HEK293 (cell line): ENCODE results near the gene KLF11.

ENCODE experiments used
- CTCF ChIA-PET: fragments of 350-600 bp; formaldehyde crosslinking; extraction: SDS; loops from one replicate; lab custom pipeline; 2021; ENCODE audit warnings: antibody characterized with exemption; lab: Yijun Ruan, JAX
- POLR2A ChIA-PET: fragments of 300-600 bp; formaldehyde crosslinking; extraction: SDS; loops from one replicate; lab custom pipeline; 2020; ENCODE audit warnings: antibody characterized with exemption, inconsistent platforms; lab: Yijun Ruan, JAX
- H3K27ac ChIP-seq: fragments of 200-500 bp; sonication (Bioruptor generic); 2 replicates; pipeline ENCODE4 v1.5.1; 2014; ENCODE audit warnings: low read depth, low read length, control low read depth, inconsistent platforms; ENCODE audit errors: extremely low read depth
- H3K36me3 ChIP-seq, 2 experiments: fragments of 200-500 bp in 1 of 2; sonication (Bioruptor generic) in 1 of 2; 1 replicate in 1 of 2; 2 replicates in 1 of 2; pipeline ENCODE4 v1.5.1; 2014 to 2017; ENCODE audit warnings: inconsistent platforms in 2 of 2, low read length in 2 of 2; ENCODE audit not compliant: control insufficient read depth in 2 of 2, insufficient read depth in 1 of 2
- H3K4me1 ChIP-seq: fragments of 200-500 bp; sonication (Bioruptor generic); 2 replicates; pipeline ENCODE4 v1.5.1; 2014; ENCODE audit warnings: mild to moderate bottlenecking, low read length, inconsistent platforms; ENCODE audit not compliant: control insufficient read depth, insufficient read depth
- H3K4me3 ChIP-seq: 2 replicates; pipeline ENCODE4 v1.5.1; 2011; ENCODE audit warnings: low read depth, mild to moderate bottlenecking, control low read depth, low read length, moderate library complexity
- H3K9me3 ChIP-seq: fragments of 200-500 bp; sonication (Bioruptor generic); 2 replicates; pipeline ENCODE4 v1.5.1; 2014; ENCODE audit warnings: low read depth, low read length, inconsistent platforms; ENCODE audit not compliant: control insufficient read depth, insufficient read depth
- HIC1 ChIP-seq: fragments of 450-650 bp; formaldehyde crosslinking; IDR thresholded peaks from 2 replicates; pipeline ENCODE4 v1.5.1; 2016; ENCODE audit warnings: missing biosample characterization, missing genetic modification characterization
- HOXC10 ChIP-seq: sonication (generic); formaldehyde crosslinking; IDR thresholded peaks from 2 replicates; pipeline ENCODE4 v1.8.1; 2023; ENCODE audit warnings: mild to moderate bottlenecking, missing genetic modification reagents
- KLF1 ChIP-seq: fragments of 450-650 bp; formaldehyde crosslinking; IDR thresholded peaks from 2 replicates; pipeline ENCODE4 v1.5.1; 2016; ENCODE audit warnings: missing biosample characterization, missing genetic modification characterization
- KLF9 ChIP-seq: fragments of 450-650 bp; formaldehyde crosslinking; IDR thresholded peaks from 2 replicates; pipeline ENCODE4 v1.5.1; 2016; ENCODE audit warnings: missing biosample characterization, missing genetic modification characterization, low read depth
- MEIS1 ChIP-seq: sonication (generic); formaldehyde crosslinking; IDR thresholded peaks from 2 replicates; pipeline ENCODE4 v1.8.1; 2022; ENCODE audit warnings: missing genetic modification reagents, mild to moderate bottlenecking, borderline replicate concordance
- MYNN ChIP-seq: fragments of 450-650 bp; formaldehyde crosslinking; IDR thresholded peaks from 2 replicates; pipeline ENCODE4 v1.5.1; 2016; ENCODE audit warnings: missing biosample characterization, missing genetic modification characterization, borderline replicate concordance
- PBX3 ChIP-seq: sonication (generic); formaldehyde crosslinking; IDR thresholded peaks from 2 replicates; pipeline ENCODE4 v1.8.1; 2022; ENCODE audit warnings: mild to moderate bottlenecking, moderate library complexity, missing genetic modification reagents
- PRDM6 ChIP-seq: fragments of 450-650 bp; formaldehyde crosslinking; IDR thresholded peaks from 2 replicates; pipeline ENCODE4 v1.5.1; 2017; ENCODE audit warnings: missing biosample characterization, missing genetic modification characterization
- SP2 ChIP-seq: fragments of 450-650 bp; formaldehyde crosslinking; IDR thresholded peaks from 2 replicates; pipeline ENCODE4 v1.5.1; 2016; ENCODE audit warnings: missing biosample characterization, missing genetic modification characterization
- SP7 ChIP-seq: fragments of 450-650 bp; formaldehyde crosslinking; IDR thresholded peaks from 2 replicates; pipeline ENCODE4 v1.5.1; 2016; ENCODE audit warnings: missing biosample characterization, missing genetic modification characterization
- TCF7L2 ChIP-seq: IDR thresholded peaks from 2 replicates; pipeline ENCODE4 v1.6.1; 2011; ENCODE audit warnings: low read depth, mild to moderate bottlenecking, inconsistent platforms, low read length, moderate library complexity, borderline replicate concordance
- TRIM28 ChIP-seq: IDR thresholded peaks from 2 replicates; pipeline ENCODE4 v1.6.1; 2011; ENCODE audit warnings: low read length, control low read depth, borderline replicate concordance
- WT1 ChIP-seq: fragments of 450-650 bp; formaldehyde crosslinking; IDR thresholded peaks from 2 replicates; pipeline ENCODE4 v1.5.1; 2016; ENCODE audit warnings: missing biosample characterization, missing genetic modification characterization
- ZNF121 ChIP-seq: fragments of 450-650 bp; formaldehyde crosslinking; IDR thresholded peaks from 2 replicates; pipeline ENCODE4 v1.5.1; 2016; ENCODE audit warnings: missing biosample characterization, missing genetic modification characterization
- ZNF140 ChIP-seq: fragments of 450-650 bp; formaldehyde crosslinking; IDR thresholded peaks from 2 replicates; pipeline ENCODE4 v1.5.1; 2016; ENCODE audit warnings: missing biosample characterization, missing genetic modification characterization
- ZNF202 ChIP-seq: fragments of 450-650 bp; formaldehyde crosslinking; IDR thresholded peaks from 2 replicates; pipeline ENCODE4 v1.5.1; 2016; ENCODE audit warnings: missing biosample characterization, missing genetic modification characterization, borderline replicate concordance
- ZNF223 ChIP-seq: fragments of 450-650 bp; formaldehyde crosslinking; IDR thresholded peaks from 2 replicates; pipeline ENCODE4 v1.5.1; 2016; ENCODE audit warnings: missing biosample characterization, missing genetic modification characterization
- ZNF248 ChIP-seq: fragments of 450-650 bp; formaldehyde crosslinking; IDR thresholded peaks from 2 replicates; pipeline ENCODE4 v1.5.1; 2017; ENCODE audit warnings: missing biosample characterization, missing genetic modification characterization
- ZNF335 ChIP-seq: fragments of 450-650 bp; formaldehyde crosslinking; conservative IDR thresholded peaks from 2 replicates; pipeline ENCODE4 v1.5.1; 2016; ENCODE audit warnings: missing biosample characterization, missing genetic modification characterization
- ZNF596 ChIP-seq: fragments of 450-650 bp; IDR thresholded peaks from 2 replicates; pipeline ENCODE4 v1.5.0; 2018; ENCODE audit warnings: missing biosample characterization, mild to moderate bottlenecking, missing genetic modification characterization, moderate library complexity
- ZNF629 ChIP-seq: fragments of 450-650 bp; formaldehyde crosslinking; IDR thresholded peaks from 2 replicates; pipeline ENCODE4 v1.5.1; 2017; ENCODE audit warnings: missing biosample characterization, missing genetic modification characterization
- ZNF664 ChIP-seq: fragments of 450-650 bp; formaldehyde crosslinking; IDR thresholded peaks from 2 replicates; pipeline ENCODE4 v1.5.1; 2016; ENCODE audit warnings: missing biosample characterization, missing genetic modification characterization
- ZSCAN23 ChIP-seq: fragments of 450-650 bp; formaldehyde crosslinking; IDR thresholded peaks from 2 replicates; pipeline ENCODE4 v1.5.1; 2016; ENCODE audit warnings: missing biosample characterization, missing genetic modification characterization
- TF ChIP-seq, protein P1 (sequence below): fragments of 450-650 bp; formaldehyde crosslinking; optimal IDR thresholded peaks from 2 replicates; pipeline ENCODE3; 2016; ENCODE audit warnings: missing biosample characterization, mild to moderate bottlenecking, missing genetic modification characterization

Gene KLF11

GRCh38 chr2:10042301-10043161 lies 819 bp upstream of the KLF11 start:
- CTCF ChIA-PET, result interaction anchor here (0.7 to 1.4 kb wide), 2 partner anchors 59 to 382 kb away, joined by 3 to 4 read pairs; no protein-coding TSS in a partner anchor
- POLR2A ChIA-PET, result interaction anchor here (3.0 kb wide), 1 partner anchor 15 kb away, joined by 17 read pairs; no protein-coding TSS in a partner anchor
- TF ChIP-seq SP7 (no peak), ZNF335 (tag by site-specific recombination) (0 out of 2 replicates have a peak, but pooled peaks have one; percentile 10), MYNN (tag by site-specific recombination) (no peak), ZNF664 (tag by site-specific recombination) (no peak), HIC1 (tag by site-specific recombination) (no peak), TRIM28 (no peak), SP2 (tag by site-specific recombination) (no peak)

DNA sequence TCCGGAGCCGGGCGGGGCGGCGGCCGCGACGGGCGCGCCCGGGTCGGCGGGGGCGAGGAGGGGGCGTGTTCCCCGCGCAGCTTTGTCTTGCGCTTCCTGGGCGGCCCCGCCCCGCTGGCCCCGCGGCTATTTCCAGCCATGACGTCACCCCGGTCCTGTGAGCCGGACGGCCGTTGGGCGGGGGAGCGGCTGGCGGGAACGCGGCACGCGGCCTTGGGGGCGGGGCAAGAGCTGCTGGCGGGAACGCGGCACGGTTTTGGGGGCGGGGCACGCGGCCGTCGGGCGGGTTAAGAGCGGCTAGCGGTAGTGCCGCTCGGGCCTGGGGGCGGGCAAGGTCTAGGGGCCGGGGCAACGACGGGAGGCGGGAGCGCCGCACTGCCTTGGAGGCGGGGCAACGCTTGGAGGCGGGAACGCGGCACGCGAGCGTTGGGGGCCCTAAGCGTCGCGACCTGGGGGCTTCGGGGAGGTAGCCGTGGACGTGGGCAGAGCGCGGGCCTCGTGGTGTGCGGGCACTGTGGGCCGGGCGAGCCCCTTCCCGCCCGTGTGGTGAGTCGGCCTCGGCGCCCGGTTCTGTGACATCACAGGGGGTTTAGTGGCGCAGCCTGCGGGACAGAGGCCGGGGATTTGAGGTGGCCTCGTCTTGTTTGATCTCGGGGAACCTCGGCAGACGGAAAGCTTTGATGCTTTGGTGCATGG lies 704 bp downstream of the KLF11 start:
- ChIA-PET CTCF (interaction anchor here (0.6 to 6.3 kb wide), 5 partner anchors 28 to 254 kb away, joined by 3 to 60 read pairs (median 4); no protein-coding TSS in a partner anchor), POLR2A (interaction anchor here (0.6 to 3.0 kb wide), 4 partner anchors 11 to 509 kb away, joined by 4 to 17 read pairs (median 6); partner anchors contain the start of gene TAF1B)
- Histone ChIP-seq H3K36me3 (peaks cover 0 to 26% of the 10 kb centered on the region in 2 experiments; a peak in 1 of 3 replicates), H3K4me3 (peak overlapping the region; percentile 62), H3K4me1 (peaks cover 2% of the 10 kb centered on the region), H3K9me3 (no peaks in the 10 kb centered on the region), H3K27ac (peak overlapping the region; percentile 96)
- TF ChIP-seq MEIS1 (CRISPR knock-in tag) (no peak), PRDM6 (tag by site-specific recombination) (no peak), HOXC10 (CRISPR knock-in tag) (peak; percentile 95), ZNF248 (no peak), WT1 (tag by site-specific recombination) (no peak), KLF9 (tag by site-specific recombination) (peak; percentile 85), ZNF202 (peak; percentile 51; the same call in 1 of the 2 replicates), ZSCAN23 (tag by site-specific recombination) (no peak), TCF7L2 (no peak), ZNF121 (tag by site-specific recombination) (no peak), ZNF223 (no peak), PBX3 (peak; percentile 91), ZNF596 (0 out of 2 replicates have a peak, but pooled peaks have one; percentile 19), ZNF629 (tag by site-specific recombination) (peak; percentile 71), SP2 (tag by site-specific recombination) (peak; percentile 47), KLF1 (tag by site-specific recombination) (peak; percentile 88), ZNF140 (tag by site-specific recombination) (no peak), SP7 (no peak)
- TF ChIP-seq, protein P1, sequence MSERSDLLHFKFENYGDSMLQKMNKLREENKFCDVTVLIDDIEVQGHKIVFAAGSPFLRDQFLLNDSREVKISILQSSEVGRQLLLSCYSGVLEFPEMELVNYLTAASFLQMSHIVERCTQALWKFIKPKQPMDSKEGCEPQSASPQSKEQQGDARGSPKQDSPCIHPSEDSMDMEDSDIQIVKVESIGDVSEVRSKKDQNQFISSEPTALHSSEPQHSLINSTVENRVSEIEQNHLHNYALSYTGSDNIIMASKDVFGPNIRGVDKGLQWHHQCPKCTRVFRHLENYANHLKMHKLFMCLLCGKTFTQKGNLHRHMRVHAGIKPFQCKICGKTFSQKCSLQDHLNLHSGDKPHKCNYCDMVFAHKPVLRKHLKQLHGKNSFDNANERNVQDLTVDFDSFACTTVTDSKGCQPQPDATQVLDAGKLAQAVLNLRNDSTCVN, result peak; percentile 54

More at GRCh38 chr2:10042301-10043161, 819 bp upstream of the KLF11 start:
- Histone ChIP-seq H3K4me3 (no peak overlapping the region), H3K4me1 (peaks cover 2% of the 10 kb centered on the region), H3K36me3 (peaks cover 0 to 14% of the 10 kb centered on the region in 2 experiments; a peak in 1 of 3 replicates), H3K27ac (no peak overlapping the region), H3K9me3 (no peaks in the 10 kb centered on the region)
